ENCODE measurements around the gene PHKA2. TPM values are rescaled to one million over a fixed set of nuclear protein-coding genes. Genes with fewer than 3 reads are reported as not detected.

The PHKA2 gene
- total and polyA plus RNA-seq, 4 donors = 14.2 to 34.3 (median 22.8) TPM

- peaks cover 0 to 2% (median 0%) of the 10 kb centered on the region in 3 donors for H3K27me3 ChIP-seq (ENCODE audit: control insufficient read depth in 3 of 3, insufficient read depth in 3 of 3, low read length in 2 of 3)
Observed at GRCh38 chrX:18874560-18875255, 109.2 kb downstream of the PHKA2 start.

GRCh38 chrX:18873836-18874235 is 110.1 kb downstream of the PHKA2 start:
- Histone ChIP-seq H3K9ac (ENCODE audit: insufficient read depth in 1 of 2, low read length in 2 of 2) (no peak overlapping the region), H3K27me3 (ENCODE audit: control insufficient read depth in 3 of 3, insufficient read depth in 3 of 3, low read length in 2 of 3) (peaks cover 0 to 2% (median 0%) of the 10 kb centered on the region in 3 donors), H3K36me3 (ENCODE audit: control insufficient read depth in 4 of 4, insufficient read depth in 4 of 4, low read length in 4 of 4) (no peaks in the 10 kb centered on the region), H3K4me1 (ENCODE audit: control insufficient read depth in 5 of 5, insufficient read depth in 5 of 5, low read length in 5 of 5) (peaks cover 0 to 12% (median 5%) of the 10 kb centered on the region in 5 donors), H3K27ac (ENCODE audit: low read depth in 1 of 2, low read length in 1 of 2) (peak overlapping the region in 1 of 2 donors; percentile 69), H3K4me3 (no peak overlapping the region), H3K9me3 (ENCODE audit: control insufficient read depth in 4 of 4, insufficient read depth in 3 of 4, low read length in 3 of 4) (peaks cover 0 to 5% (median 0%) of the 10 kb centered on the region in 4 donors)
- ATAC-seq (ENCODE audit: insufficient read depth, low FRiP score) (no peak), DNase-seq (no peak)
- 89 to 95% methylated on average over 12 of the region's 12 CpGs for WGBS, 2 donors
- TF ChIP-seq, protein P1, sequence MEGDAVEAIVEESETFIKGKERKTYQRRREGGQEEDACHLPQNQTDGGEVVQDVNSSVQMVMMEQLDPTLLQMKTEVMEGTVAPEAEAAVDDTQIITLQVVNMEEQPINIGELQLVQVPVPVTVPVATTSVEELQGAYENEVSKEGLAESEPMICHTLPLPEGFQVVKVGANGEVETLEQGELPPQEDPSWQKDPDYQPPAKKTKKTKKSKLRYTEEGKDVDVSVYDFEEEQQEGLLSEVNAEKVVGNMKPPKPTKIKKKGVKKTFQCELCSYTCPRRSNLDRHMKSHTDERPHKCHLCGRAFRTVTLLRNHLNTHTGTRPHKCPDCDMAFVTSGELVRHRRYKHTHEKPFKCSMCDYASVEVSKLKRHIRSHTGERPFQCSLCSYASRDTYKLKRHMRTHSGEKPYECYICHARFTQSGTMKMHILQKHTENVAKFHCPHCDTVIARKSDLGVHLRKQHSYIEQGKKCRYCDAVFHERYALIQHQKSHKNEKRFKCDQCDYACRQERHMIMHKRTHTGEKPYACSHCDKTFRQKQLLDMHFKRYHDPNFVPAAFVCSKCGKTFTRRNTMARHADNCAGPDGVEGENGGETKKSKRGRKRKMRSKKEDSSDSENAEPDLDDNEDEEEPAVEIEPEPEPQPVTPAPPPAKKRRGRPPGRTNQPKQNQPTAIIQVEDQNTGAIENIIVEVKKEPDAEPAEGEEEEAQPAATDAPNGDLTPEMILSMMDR (IDR thresholded peaks at IDR 0.05; ENCODE audit: control extremely low read depth, extremely low read depth) = no peak

More at GRCh38 chrX:18874560-18875255, 109.2 kb downstream of the PHKA2 start:
- ATAC-seq (ENCODE audit: insufficient read depth, low FRiP score) = no peak
- DNase-seq = no peak
- peaks cover 0 to 5% (median 0%) of the 10 kb centered on the region in 4 donors for H3K9me3 ChIP-seq (ENCODE audit: control insufficient read depth in 4 of 4, insufficient read depth in 3 of 4, low read length in 3 of 4)
- H3K36me3 ChIP-seq (ENCODE audit: control insufficient read depth in 4 of 4, insufficient read depth in 4 of 4, low read length in 4 of 4) = no peaks in the 10 kb centered on the region
- TF ChIP-seq, protein P1 (IDR thresholded peaks at IDR 0.05; ENCODE audit: control extremely low read depth, extremely low read depth) = no peak
- H3K4me1 ChIP-seq (ENCODE audit: control insufficient read depth in 5 of 5, insufficient read depth in 5 of 5, low read length in 5 of 5) = peaks cover 0 to 12% (median 5%) of the 10 kb centered on the region in 5 donors
- H3K4me3 ChIP-seq = no peak overlapping the region
- H3K27ac ChIP-seq (ENCODE audit: low read depth in 1 of 2, low read length in 1 of 2) = no peak overlapping the region
- 90 to 95% methylated on average over 25 to 27 of the region's 27 CpGs for WGBS, 2 donors
- no peak overlapping the region for H3K9ac ChIP-seq (ENCODE audit: insufficient read depth in 1 of 2, low read length in 2 of 2)

DNA sequence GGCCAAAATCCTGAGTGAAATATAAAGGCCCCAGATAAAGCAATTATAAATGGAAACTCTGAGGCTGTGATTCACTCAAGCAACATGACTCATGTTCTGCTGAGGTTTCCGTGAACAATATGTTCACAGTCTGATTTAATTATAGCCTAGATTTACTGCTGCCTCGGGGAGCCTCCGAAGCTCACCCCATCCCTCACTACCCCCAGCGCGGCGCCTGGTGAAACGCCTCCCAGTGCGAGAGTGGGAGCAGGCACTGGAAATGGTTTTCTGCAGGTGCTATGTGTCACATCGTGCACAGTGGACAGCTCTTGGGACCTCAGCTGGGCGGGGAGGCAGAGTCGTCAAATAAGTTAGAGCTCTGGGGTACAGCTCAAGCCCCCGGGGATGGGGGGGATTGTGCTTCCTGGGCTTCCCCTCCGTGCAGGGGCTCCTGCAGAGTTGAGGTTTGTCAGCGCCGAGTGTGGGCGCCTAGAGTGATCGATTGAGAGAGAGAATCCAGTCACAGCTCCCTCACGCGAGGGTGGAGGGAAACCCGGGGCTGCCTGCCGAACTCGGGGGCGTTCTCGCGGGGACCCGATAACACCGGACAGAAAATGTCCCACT is 110.6 kb downstream of the PHKA2 start:
- no peaks in the 10 kb centered on the region for H3K36me3 ChIP-seq (ENCODE audit: control insufficient read depth in 4 of 4, insufficient read depth in 4 of 4, low read length in 4 of 4)
- no peak overlapping the region for H3K9ac ChIP-seq (ENCODE audit: insufficient read depth in 1 of 2, low read length in 2 of 2)
- H3K4me1 ChIP-seq (ENCODE audit: control insufficient read depth in 5 of 5, insufficient read depth in 5 of 5, low read length in 5 of 5) = peaks cover 0 to 12% (median 5%) of the 10 kb centered on the region in 5 donors
- H3K4me3 ChIP-seq = no peak overlapping the region
- TF ChIP-seq, protein P1 (IDR thresholded peaks at IDR 0.05; ENCODE audit: control extremely low read depth, extremely low read depth) = no peak
- WGBS, 2 donors = 83 to 91% methylated on average over 26 to 27 of the region's 27 CpGs
- H3K27me3 ChIP-seq (ENCODE audit: control insufficient read depth in 3 of 3, insufficient read depth in 3 of 3, low read length in 2 of 3) = peaks cover 0 to 2% (median 0%) of the 10 kb centered on the region in 3 donors
- H3K27ac ChIP-seq (ENCODE audit: low read depth in 1 of 2, low read length in 1 of 2) = peak overlapping the region in 1 of 2 donors; percentile 94
- DNase-seq (no peak), ATAC-seq (ENCODE audit: insufficient read depth, low FRiP score) (no peak)
- peaks cover 0 to 5% (median 0%) of the 10 kb centered on the region in 4 donors for H3K9me3 ChIP-seq (ENCODE audit: control insufficient read depth in 4 of 4, insufficient read depth in 3 of 4, low read length in 3 of 4)

Measured in lung (tissue), 12 donors.